GM12878 (cell line): ENCODE measurements around the gene SUMF1. TPM values are rescaled to one million over a fixed set of nuclear protein-coding genes. Genes with fewer than 3 reads are reported as not detected.

ENCODE experiments used
- ATAC-seq: fragments of 200-7000 bp; cut with Tn5 transposase; 3 replicates; pipeline ENCODE4 v1.9.1; 2020; ENCODE audit warnings: mild to moderate bottlenecking, moderate library complexity
- BruUV-seq: library from RNA; stranded (reverse); fragments of 400-500 nt; replicated peaks from 2 replicates; lab custom pipeline; 2021; lab: Mats Ljungman, UMichigan
- CTCF ChIA-PET: fragments of 300-600 bp; sonication (Branson Sonifier 250); formaldehyde crosslinking; extraction: SDS; loops from one replicate; lab custom pipeline; 2021; ENCODE audit warnings: inconsistent platforms; lab: Yijun Ruan, JAX
- POLR2A ChIA-PET: fragments of 350-600 bp; formaldehyde crosslinking; extraction: SDS; loops from one replicate; lab custom pipeline; 2021; ENCODE audit warnings: inconsistent platforms; lab: Charles Lee
- RAD21 ChIA-PET: fragments of 300-600 bp; sonication (Branson Sonifier 250); formaldehyde crosslinking; loops from one replicate; lab custom pipeline; 2023; ENCODE audit warnings: antibody characterized with exemption; ENCODE audit not compliant: unreplicated experiment; lab: Charles Lee
- SMC1A ChIA-PET: fragments of 300-600 bp; sonication (Branson Sonifier 250); formaldehyde crosslinking; loops from one replicate; lab custom pipeline; 2023; ENCODE audit not compliant: unreplicated experiment, uncharacterized antibody; lab: Charles Lee
- DNase-seq: peaks from one replicate; pipeline ENCODE4 v3.0.0-alpha.2; 2011; ENCODE audit warnings: low read depth, low spot score
- FAIRE-seq: peaks from 3 replicates; lab custom pipeline; 2011; peaks lifted over from hg19 to GRCh38; lab: Jason Lieb, UNC
- H2AFZ ChIP-seq: 2 replicates; pipeline ENCODE4 v1.6.0; 2011; ENCODE audit warnings: low read depth, low read length, control low read depth; ENCODE audit not compliant: control insufficient read depth
- H3K27ac ChIP-seq: 2 replicates; pipeline ENCODE4 v1.5.1; 2011; ENCODE audit warnings: control low read depth; ENCODE audit not compliant: control insufficient read depth, insufficient read depth
- H3K27me3 ChIP-seq, 2 experiments: replicated peaks in 1 of 2; 2 replicates each; pipeline versions ENCODE4 v1.6.0 to v1.6.1; 2011; ENCODE audit warnings: low read length in 1 of 2; ENCODE audit not compliant: control insufficient read depth in 2 of 2, insufficient read depth in 2 of 2
- H3K36me3 ChIP-seq, 2 experiments: 2 replicates each; pipeline ENCODE4 v1.5.1; 2011; ENCODE audit warnings: low read length in 1 of 2; ENCODE audit not compliant: control insufficient read depth in 2 of 2, insufficient read depth in 2 of 2
- H3K4me1 ChIP-seq: 2 replicates; pipeline ENCODE4 v1.6.1; 2011; ENCODE audit warnings: mild to moderate bottlenecking, low read length, moderate library complexity, mixed read lengths; ENCODE audit not compliant: control insufficient read depth, insufficient read depth
- H3K4me2 ChIP-seq: 2 replicates; pipeline ENCODE4 v1.6.0; 2011; ENCODE audit warnings: control low read depth; ENCODE audit not compliant: control insufficient read depth, insufficient read depth
- H3K4me3 ChIP-seq: fragments of 200-600 bp; sonication (generic); 2 replicates; pipeline ENCODE4 v1.5.1; 2016
- H3K79me2 ChIP-seq: 2 replicates; pipeline ENCODE4 v1.6.0; 2011; ENCODE audit warnings: low read length; ENCODE audit not compliant: control insufficient read depth, insufficient read depth
- H3K9ac ChIP-seq: 2 replicates; pipeline ENCODE4 v1.8.0; 2011; ENCODE audit warnings: low read length, control low read depth, mixed read lengths; ENCODE audit not compliant: control insufficient read depth, insufficient read depth
- H3K9me3 ChIP-seq: replicated peaks from 3 replicates; pipeline ENCODE4 v1.5.1; 2011; ENCODE audit warnings: mild to moderate bottlenecking, low read length; ENCODE audit not compliant: control insufficient read depth, insufficient read depth
- H4K20me1 ChIP-seq: 2 replicates; pipeline ENCODE4 v1.6.0; 2011; ENCODE audit not compliant: control insufficient read depth, insufficient read depth
- FOS ChIP-seq: IDR thresholded peaks from 3 replicates; pipeline ENCODE4 v1.6.1; 2011; ENCODE audit warnings: borderline replicate concordance; ENCODE audit not compliant: insufficient read length; ENCODE audit errors: extremely low read depth
- JUND ChIP-seq: IDR thresholded peaks from 2 replicates; pipeline ENCODE4 v1.6.1; 2012; ENCODE audit warnings: low read depth, mild to moderate bottlenecking, low read length, improper control_type of control experiment, moderate library complexity
- KDM1A ChIP-seq: fragments of 200-600 bp; sonication (generic); IDR thresholded peaks from 2 replicates; pipeline ENCODE4 v1.6.1; 2016; ENCODE audit warnings: borderline replicate concordance
- MEF2A ChIP-seq: IDR thresholded peaks from 2 replicates; pipeline ENCODE4 v1.6.1; 2011; ENCODE audit warnings: low read depth, mild to moderate bottlenecking, low read length, moderate library complexity; ENCODE audit not compliant: insufficient read depth
- MYC ChIP-seq: IDR thresholded peaks from 2 replicates; pipeline ENCODE4 v1.6.1; 2011; ENCODE audit warnings: mild to moderate bottlenecking, low read length, moderate library complexity, inconsistent platforms; ENCODE audit not compliant: insufficient read depth, insufficient replicate concordance, insufficient read length, severe bottlenecking
- NFYA ChIP-seq: IDR thresholded peaks from 2 replicates; pipeline ENCODE4 v1.6.1; 2011; ENCODE audit warnings: low read depth, mild to moderate bottlenecking, low read length, improper control_type of control experiment, borderline replicate concordance
- NRF1 ChIP-seq: conservative IDR thresholded peaks from 2 replicates; pipeline ENCODE4 v1.6.1; 2011; ENCODE audit warnings: mild to moderate bottlenecking, low read depth, low read length, improper control_type of control experiment
- POLR2AphosphoS2 ChIP-seq: IDR thresholded peaks from 2 replicates; pipeline ENCODE4 v1.6.1; 2011; ENCODE audit warnings: low read depth, mild to moderate bottlenecking, low read length, improper control_type of control experiment, moderate library complexity
- SUZ12 ChIP-seq: fragments of 200-600 bp; sonication (generic); IDR thresholded peaks from one replicate; pipeline ENCODE4 v1.6.1; 2018; ENCODE audit warnings: antibody characterized with exemption, mild to moderate bottlenecking; ENCODE audit not compliant: unreplicated experiment
- WGBS: methylation state at CpG from one replicate; pipeline ENCODE4 v1.1.6; 2016; ENCODE audit warnings: low lambda C conversion rate; ENCODE audit not compliant: insufficient replicate concordance, insufficient coverage; ENCODE audit errors: missing lambda C conversion rate; 5-methylcytosine and 5-hydroxymethylcytosine counted together
- in situ Hi-C: fragments of 300-500 bp; cut with MboI; formaldehyde crosslinking; loops from 9 replicates; pipeline ENCODE4 v1.14.3; 2018; ENCODE audit warnings: mixed read lengths
- intact Hi-C: fragments of 100-400 bp; cut with micrococcal nuclease; formaldehyde crosslinking; loops from one replicate; pipeline ENCODE4 v1.14.2; 2022; ENCODE audit not compliant: unreplicated experiment
- polyA plus RNA-seq, 11 experiments: library from polyadenylated mRNA; depleted of rRNA in 4 of 11; unstranded in 6 of 11; stranded (reverse) in 5 of 11; fragments of >200 nt; fragmentation: Nextera tagmentation in 4 of 11; fragmentation: Illumina TruSeq in 1 of 11; extraction: Ambion mirVana in 4 of 11; extraction: Trizol in 1 of 11; gene quantifications; 1 replicate in 1 of 11; 2 replicates in 10 of 11; pipeline versions ENCODE4 v1.2.1 to v1.2.3, GENCODE V29; 2011 to 2016; ENCODE audit warnings: inconsistent platforms in 2 of 11, missing spikeins in 2 of 11, low read depth in 1 of 11
- total RNA-seq, 4 experiments: library from RNA; depleted of rRNA in 3 of 4; stranded (reverse); fragments of >200 nt in 3 of 4; fragmentation: Illumina TruSeq in 1 of 4; extraction: Trizol in 1 of 4; gene quantifications; 2 replicates each; pipeline versions ENCODE4 v1.2.1 to v1.2.3, GENCODE V29; 2013 to 2021
- TF ChIP-seq, protein P1 (sequence below): IDR thresholded peaks from 2 replicates; pipeline ENCODE4 v1.6.1; 2012; ENCODE audit warnings: mild to moderate bottlenecking, low read depth, low read length
- TF ChIP-seq, protein P2 (sequence below): fragments of 450-650 bp; IDR thresholded peaks from 2 replicates; pipeline ENCODE4 v1.6.1; 2016; ENCODE audit warnings: mild to moderate bottlenecking

Gene SUMF1
- total and polyA plus RNA-seq, 10 of the 15 experiments (the other 5 are each of a cell fraction or from before 2014, with no cell fraction given) = 3.2 to 14.3 (median 8.5) TPM

DNA sequence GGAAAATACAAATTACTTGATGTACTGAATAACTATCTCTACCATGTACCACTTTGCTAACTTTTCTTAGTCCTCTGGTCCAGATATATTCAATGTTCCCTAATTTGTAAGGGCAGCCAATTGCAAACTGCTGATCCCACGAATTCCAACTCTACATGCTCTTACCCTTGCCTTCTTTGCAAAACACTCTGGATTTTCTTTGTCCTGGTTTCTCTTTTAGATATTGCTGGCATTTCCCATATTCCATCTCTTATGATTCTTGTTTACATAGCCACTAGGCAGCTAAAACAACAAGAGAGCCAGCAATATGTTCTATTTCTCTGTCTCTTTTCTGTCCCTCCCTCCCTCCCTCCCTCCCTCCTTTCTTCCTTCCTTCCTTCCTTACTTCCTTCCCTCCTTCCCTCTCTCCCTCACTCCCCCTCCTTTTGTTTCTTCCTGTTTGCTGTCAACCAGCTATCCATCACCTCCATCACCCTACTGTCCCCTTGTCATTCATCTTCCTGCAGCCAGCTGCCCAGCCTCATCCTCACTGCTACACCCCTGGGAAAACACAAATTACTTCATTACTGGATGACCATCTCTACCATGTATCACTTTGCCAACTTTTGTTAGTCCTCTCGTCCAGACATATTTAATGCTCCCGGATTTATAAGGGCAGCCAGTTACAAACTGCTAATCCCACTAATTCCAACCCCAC is 130.1 kb downstream of the SUMF1 start:
- H2AFZ ChIP-seq = no peak overlapping the region
- H3K27ac ChIP-seq = no peak overlapping the region
- in situ Hi-C loops (no loop called here), intact Hi-C loops (no loop called here)
- no peak overlapping the region for H3K4me3 ChIP-seq
- H3K36me3 ChIP-seq = no peaks in the 10 kb centered on the region
- DNase-seq (no peak), ATAC-seq (no peak), FAIRE-seq (no peak)
- 46% methylated on average over 3 of the region's 3 CpGs for WGBS
- ChIA-PET CTCF (no interaction called here), SMC1A (interaction anchor here (2.3 kb wide), 1 partner anchor 14 kb away, joined by 7 read pairs; no protein-coding TSS in a partner anchor), RAD21 (no interaction called here), POLR2A (no interaction called here)
- H3K79me2 ChIP-seq = no peaks in the 10 kb centered on the region
- H3K9me3 ChIP-seq = no peaks in the 10 kb centered on the region
- TF ChIP-seq NRF1 = no peak
- no peak for TF ChIP-seq MYC
- TF ChIP-seq, protein P1, sequence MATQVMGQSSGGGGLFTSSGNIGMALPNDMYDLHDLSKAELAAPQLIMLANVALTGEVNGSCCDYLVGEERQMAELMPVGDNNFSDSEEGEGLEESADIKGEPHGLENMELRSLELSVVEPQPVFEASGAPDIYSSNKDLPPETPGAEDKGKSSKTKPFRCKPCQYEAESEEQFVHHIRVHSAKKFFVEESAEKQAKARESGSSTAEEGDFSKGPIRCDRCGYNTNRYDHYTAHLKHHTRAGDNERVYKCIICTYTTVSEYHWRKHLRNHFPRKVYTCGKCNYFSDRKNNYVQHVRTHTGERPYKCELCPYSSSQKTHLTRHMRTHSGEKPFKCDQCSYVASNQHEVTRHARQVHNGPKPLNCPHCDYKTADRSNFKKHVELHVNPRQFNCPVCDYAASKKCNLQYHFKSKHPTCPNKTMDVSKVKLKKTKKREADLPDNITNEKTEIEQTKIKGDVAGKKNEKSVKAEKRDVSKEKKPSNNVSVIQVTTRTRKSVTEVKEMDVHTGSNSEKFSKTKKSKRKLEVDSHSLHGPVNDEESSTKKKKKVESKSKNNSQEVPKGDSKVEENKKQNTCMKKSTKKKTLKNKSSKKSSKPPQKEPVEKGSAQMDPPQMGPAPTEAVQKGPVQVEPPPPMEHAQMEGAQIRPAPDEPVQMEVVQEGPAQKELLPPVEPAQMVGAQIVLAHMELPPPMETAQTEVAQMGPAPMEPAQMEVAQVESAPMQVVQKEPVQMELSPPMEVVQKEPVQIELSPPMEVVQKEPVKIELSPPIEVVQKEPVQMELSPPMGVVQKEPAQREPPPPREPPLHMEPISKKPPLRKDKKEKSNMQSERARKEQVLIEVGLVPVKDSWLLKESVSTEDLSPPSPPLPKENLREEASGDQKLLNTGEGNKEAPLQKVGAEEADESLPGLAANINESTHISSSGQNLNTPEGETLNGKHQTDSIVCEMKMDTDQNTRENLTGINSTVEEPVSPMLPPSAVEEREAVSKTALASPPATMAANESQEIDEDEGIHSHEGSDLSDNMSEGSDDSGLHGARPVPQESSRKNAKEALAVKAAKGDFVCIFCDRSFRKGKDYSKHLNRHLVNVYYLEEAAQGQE = no peak
- TF ChIP-seq POLR2AphosphoS2 = no peak
- no peak for TF ChIP-seq KDM1A
- TF ChIP-seq, protein P2, sequence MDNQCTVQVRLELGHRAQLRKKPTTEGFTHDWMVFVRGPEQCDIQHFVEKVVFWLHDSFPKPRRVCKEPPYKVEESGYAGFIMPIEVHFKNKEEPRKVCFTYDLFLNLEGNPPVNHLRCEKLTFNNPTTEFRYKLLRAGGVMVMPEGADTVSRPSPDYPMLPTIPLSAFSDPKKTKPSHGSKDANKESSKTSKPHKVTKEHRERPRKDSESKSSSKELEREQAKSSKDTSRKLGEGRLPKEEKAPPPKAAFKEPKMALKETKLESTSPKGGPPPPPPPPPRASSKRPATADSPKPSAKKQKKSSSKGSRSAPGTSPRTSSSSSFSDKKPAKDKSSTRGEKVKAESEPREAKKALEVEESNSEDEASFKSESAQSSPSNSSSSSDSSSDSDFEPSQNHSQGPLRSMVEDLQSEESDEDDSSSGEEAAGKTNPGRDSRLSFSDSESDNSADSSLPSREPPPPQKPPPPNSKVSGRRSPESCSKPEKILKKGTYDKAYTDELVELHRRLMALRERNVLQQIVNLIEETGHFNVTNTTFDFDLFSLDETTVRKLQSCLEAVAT = no peak
- no peak for TF ChIP-seq FOS
- no peak for TF ChIP-seq JUND
- TF ChIP-seq NFYA = no peak
- TF ChIP-seq SUZ12 = no peak
- TF ChIP-seq MEF2A = no peak
- no peaks in the 10 kb centered on the region for H4K20me1 ChIP-seq
- no TSS peak for BruUV-seq
- H3K27me3 ChIP-seq = no peaks in the 10 kb centered on the region
- H3K9ac ChIP-seq = no peak overlapping the region
- no peaks in the 10 kb centered on the region for H3K4me1 ChIP-seq
- no peak overlapping the region for H3K4me2 ChIP-seq
